Muscle of leg (tissue), 11 donors: Measurements from ENCODE around the gene GSKIP. TPM values are rescaled to one million over a fixed set of nuclear protein-coding genes. Genes with fewer than 3 reads are reported as not detected.

ENCODE experiments used
- DNase-seq: peaks from one replicate; pipeline ENCODE4 v3.0.0; 2013
- H3K27ac ChIP-seq: one replicate; pipeline ENCODE4 v1.5.1; 2013; ENCODE audit warnings: mild to moderate bottlenecking, low read length, control low read depth
- H3K27me3 ChIP-seq: one replicate; pipeline ENCODE4 v1.6.1; 2013; ENCODE audit warnings: low read length; ENCODE audit not compliant: control insufficient read depth, insufficient read depth
- H3K36me3 ChIP-seq: one replicate; pipeline ENCODE4 v1.6.1; 2013; ENCODE audit warnings: low read length; ENCODE audit not compliant: control insufficient read depth, insufficient read depth
- H3K4me1 ChIP-seq: one replicate; pipeline ENCODE4 v1.6.1; 2013; ENCODE audit warnings: low read length; ENCODE audit not compliant: control insufficient read depth, insufficient read depth
- H3K4me3 ChIP-seq: one replicate; pipeline ENCODE4 v1.5.1; 2013; ENCODE audit warnings: low read length, control low read depth
- H3K9me3 ChIP-seq: replicated peaks from 2 replicates; pipeline ENCODE4 v1.6.1; 2013; ENCODE audit warnings: low read depth, low read length; ENCODE audit not compliant: control insufficient read depth
- WGBS: methylation state at CpG from one replicate; pipeline ENCODE4 v1.1.5; 2013; ENCODE audit warnings: missing lambda C conversion rate; ENCODE audit not compliant: insufficient coverage; 5-methylcytosine and 5-hydroxymethylcytosine counted together
- polyA plus RNA-seq, 8 donors: library from polyadenylated mRNA; unstranded; fragments of 120-200 nt; gene quantifications; one replicate each; pipeline versions ENCODE4 v1.2.1 to v1.2.3, GENCODE V29; 2013; ENCODE audit warnings: inconsistent platforms in 1 of 8, low replicate concordance in 1 of 8; ENCODE audit not compliant: insufficient read length in 8 of 8, insufficient read depth in 1 of 8
- total RNA-seq: library from RNA; stranded (reverse); fragments of 120-200 nt; gene quantifications from one replicate; pipeline ENCODE4 v1.2.4, GENCODE V29; 2013

Gene GSKIP
- total and polyA plus RNA-seq, 9 donors = 11.3 to 18.4 (median 15.8) TPM

DNA sequence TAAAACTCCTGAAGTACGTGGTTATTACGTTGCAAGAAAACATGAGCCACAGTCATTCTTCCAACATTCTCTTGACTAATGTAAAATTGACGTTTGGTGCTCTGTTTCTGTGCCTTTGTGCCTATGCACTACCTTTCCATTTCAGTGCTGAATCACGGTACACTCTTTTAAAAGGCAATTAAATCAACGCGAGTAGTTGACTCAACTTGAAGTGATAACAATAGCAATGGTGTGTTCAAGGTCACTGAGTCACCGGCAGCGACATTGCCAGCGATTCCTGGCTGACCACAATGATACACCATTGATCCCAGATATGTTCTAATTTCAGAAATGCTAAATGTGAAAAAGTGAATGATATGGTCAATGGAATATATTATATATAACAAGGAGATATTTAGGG lies 46.4 kb downstream of the GSKIP start:
- WGBS = 79% methylated on average over 3 of the region's 9 CpGs
- Histone ChIP-seq H3K36me3 (no peaks in the 10 kb centered on the region), H3K9me3 (no peaks in the 10 kb centered on the region), H3K27me3 (no peaks in the 10 kb centered on the region), H3K4me1 (no peaks in the 10 kb centered on the region), H3K4me3 (no peak overlapping the region), H3K27ac (no peak overlapping the region)
- no peak for DNase-seq

DNA sequence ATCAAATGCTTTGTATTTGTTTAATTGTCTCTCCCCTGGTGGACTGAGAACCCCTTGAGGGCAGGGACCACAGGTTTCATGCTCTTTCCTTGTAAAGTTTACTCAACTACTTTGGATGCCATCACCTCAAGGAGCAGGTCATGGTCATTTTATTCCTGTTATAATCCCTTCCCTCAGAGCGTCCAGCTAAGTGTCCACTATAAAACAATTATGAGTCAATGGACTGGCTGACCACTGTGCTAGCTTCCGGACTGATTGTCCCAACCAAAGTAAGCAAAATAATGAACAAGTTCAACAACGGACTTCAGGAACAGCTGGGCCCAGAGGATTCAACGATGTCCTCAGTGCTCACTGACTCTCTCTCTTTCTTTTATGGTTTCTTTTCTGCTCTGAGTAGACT lies 46.8 kb downstream of the GSKIP start:
- 68% methylated on average over 3 of the region's 4 CpGs for WGBS
- Histone ChIP-seq H3K27me3 (no peaks in the 10 kb centered on the region), H3K4me1 (no peaks in the 10 kb centered on the region), H3K27ac (no peak overlapping the region), H3K4me3 (no peak overlapping the region), H3K9me3 (no peaks in the 10 kb centered on the region), H3K36me3 (no peaks in the 10 kb centered on the region)
- no peak for DNase-seq

DNA sequence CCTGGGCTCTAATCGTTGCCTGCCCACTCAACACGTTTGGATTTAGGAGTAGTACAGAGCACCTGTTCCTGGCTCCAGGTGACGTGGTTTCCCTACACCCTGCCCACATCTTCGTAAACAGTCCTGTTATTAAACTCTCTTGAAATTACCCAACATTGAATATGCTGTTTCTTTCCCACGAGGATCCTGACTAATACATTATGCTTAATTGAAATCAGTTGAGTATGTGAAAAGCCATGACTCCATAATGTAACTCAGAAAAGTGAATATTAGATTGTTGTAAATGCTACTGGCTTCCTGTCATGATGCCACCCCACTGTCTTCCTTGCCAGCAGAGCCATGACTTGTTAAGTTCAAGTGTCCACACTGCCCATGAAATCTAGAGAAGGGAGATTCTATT lies 50.2 kb downstream of the GSKIP start:
- H3K27me3 ChIP-seq = no peaks in the 10 kb centered on the region

DNA sequence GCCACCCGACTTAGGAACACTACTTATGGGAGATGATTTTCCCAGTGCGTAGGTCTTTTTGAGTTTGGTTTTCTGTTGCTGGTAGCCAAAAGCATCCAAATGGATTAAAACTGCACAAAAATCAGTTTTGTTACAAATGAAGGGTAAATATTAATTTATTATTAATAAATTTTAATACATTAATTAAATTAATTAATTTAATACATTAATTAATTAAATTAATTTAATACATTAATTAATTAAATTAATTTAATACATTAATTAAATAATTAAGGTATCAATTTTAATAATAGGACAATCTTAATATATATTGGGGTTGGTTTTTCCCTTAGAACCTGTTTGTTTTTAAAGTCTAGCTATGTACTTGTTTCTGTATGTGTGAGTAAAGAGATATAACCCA lies 52.2 kb downstream of the GSKIP start:
- Histone ChIP-seq H3K27me3 (no peaks in the 10 kb centered on the region), H3K27ac (no peak overlapping the region), H3K4me3 (no peak overlapping the region), H3K36me3 (no peaks in the 10 kb centered on the region), H3K9me3 (no peaks in the 10 kb centered on the region), H3K4me1 (no peaks in the 10 kb centered on the region)
- no CpG with 5 or more reads among the region's 2 CpGs for WGBS
- DNase-seq = no peak

More for the DNA sequence above, 50.2 kb downstream of the GSKIP start:
- no peak overlapping the region for H3K27ac ChIP-seq
- no peak overlapping the region for H3K4me3 ChIP-seq
- H3K9me3 ChIP-seq = no peaks in the 10 kb centered on the region
- 61% methylated on average over 3 of the region's 5 CpGs for WGBS
- no peaks in the 10 kb centered on the region for H3K36me3 ChIP-seq
- no peak for DNase-seq
- H3K4me1 ChIP-seq = no peaks in the 10 kb centered on the region

DNA sequence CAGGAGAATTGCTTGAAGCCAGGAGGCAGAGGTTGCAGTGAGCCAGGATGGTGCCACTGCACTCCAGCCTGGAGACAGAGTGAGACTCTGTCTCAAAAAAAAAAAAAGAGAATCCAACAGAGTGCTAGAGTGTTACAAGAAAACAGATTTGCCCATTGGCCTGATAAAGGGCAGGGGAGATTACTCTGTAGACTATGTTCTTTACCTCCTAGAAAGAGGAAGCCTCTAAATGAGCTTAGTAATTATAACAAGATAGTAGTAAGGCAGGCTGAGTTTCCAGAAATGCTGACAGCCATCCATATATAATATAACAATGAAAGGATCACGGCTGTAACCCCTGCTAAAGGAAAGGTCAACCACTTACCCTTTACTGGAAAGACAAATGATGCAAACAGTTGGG lies 53.0 kb downstream of the GSKIP start:
- Histone ChIP-seq H3K27me3 (no peaks in the 10 kb centered on the region), H3K4me1 (no peaks in the 10 kb centered on the region), H3K27ac (no peak overlapping the region), H3K4me3 (no peak overlapping the region), H3K36me3 (no peaks in the 10 kb centered on the region), H3K9me3 (no peaks in the 10 kb centered on the region)
- DNase-seq = no peak
- no CpG with 5 or more reads among the region's 1 CpG for WGBS

DNA sequence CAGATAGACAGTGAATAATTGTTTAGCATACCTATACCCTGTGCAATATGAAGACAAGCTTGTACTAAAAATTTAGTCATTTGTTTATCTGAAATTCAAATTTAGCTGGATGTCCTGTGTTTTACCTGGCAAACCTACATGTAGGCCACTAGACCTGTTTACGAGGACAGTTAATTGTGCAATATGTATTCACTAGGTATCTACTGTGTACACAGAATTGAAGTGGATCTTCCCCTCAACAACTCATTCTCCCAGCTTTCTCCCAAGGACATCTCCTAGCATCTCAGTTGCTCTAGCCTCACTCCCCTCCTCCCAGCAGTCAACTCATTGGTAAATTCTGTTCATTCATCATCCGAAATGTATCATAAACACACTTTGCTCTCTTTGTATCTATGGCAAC lies 53.9 kb downstream of the GSKIP start:
- Histone ChIP-seq H3K36me3 (no peaks in the 10 kb centered on the region), H3K4me3 (no peak overlapping the region), H3K27me3 (no peaks in the 10 kb centered on the region), H3K4me1 (no peaks in the 10 kb centered on the region), H3K9me3 (no peaks in the 10 kb centered on the region), H3K27ac (no peak overlapping the region)
- DNase-seq = no peak
- 70% methylated on average over 1 of the region's 2 CpGs for WGBS

DNA sequence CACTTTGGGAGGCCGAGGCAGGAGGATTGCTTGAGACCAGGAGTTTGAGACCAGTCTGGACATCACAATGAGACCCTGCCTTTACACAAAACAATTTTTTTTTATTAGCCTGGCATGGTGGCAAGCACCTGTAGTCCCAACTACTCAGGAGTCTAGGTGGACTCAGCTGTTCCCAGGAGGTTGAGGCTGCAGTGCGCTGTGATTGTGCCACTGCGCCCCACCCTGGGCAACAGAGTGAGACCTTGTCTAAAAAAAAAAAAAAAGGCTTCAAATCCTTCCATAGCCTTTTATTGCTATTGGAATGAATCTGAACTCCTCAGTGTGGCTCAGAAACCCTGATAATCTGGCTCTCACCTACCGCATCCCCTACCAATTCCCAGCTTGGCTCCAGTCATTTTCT lies 54.7 kb downstream of the GSKIP start:
- no peak overlapping the region for H3K27ac ChIP-seq
- WGBS = no CpG with 5 or more reads among the region's 4 CpGs
- H3K36me3 ChIP-seq = no peaks in the 10 kb centered on the region
- no peaks in the 10 kb centered on the region for H3K27me3 ChIP-seq
- no peaks in the 10 kb centered on the region for H3K9me3 ChIP-seq
- H3K4me1 ChIP-seq = no peaks in the 10 kb centered on the region
- H3K4me3 ChIP-seq = no peak overlapping the region
- no peak for DNase-seq

DNA sequence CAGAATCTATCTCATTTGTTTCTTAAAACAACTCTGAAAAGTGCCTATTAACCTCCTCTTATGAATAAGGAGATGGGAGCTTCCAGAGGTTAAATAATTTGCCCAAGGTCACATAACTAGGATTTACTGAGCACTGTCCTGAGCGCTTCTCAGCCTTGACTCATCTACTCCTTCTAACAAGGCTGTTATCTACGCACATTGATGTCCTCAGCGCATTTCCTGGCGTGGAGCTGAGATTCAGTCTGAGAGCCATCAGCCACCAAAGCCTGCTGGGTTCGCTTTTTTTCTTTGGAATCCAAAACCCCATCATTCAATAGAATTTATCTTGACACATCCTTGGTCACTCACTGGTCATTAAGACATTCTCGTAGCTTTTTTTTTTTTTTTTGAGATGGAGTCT lies 57.9 kb downstream of the GSKIP start:
- no peaks in the 10 kb centered on the region for H3K9me3 ChIP-seq
- no peak overlapping the region for H3K27ac ChIP-seq
- DNase-seq = no peak
- H3K4me1 ChIP-seq = peaks cover 3% of the 10 kb centered on the region
- H3K4me3 ChIP-seq = no peak overlapping the region
- WGBS = 84% methylated on average over 4 of the region's 6 CpGs
- peaks cover 6% of the 10 kb centered on the region for H3K27me3 ChIP-seq
- no peaks in the 10 kb centered on the region for H3K36me3 ChIP-seq

DNA sequence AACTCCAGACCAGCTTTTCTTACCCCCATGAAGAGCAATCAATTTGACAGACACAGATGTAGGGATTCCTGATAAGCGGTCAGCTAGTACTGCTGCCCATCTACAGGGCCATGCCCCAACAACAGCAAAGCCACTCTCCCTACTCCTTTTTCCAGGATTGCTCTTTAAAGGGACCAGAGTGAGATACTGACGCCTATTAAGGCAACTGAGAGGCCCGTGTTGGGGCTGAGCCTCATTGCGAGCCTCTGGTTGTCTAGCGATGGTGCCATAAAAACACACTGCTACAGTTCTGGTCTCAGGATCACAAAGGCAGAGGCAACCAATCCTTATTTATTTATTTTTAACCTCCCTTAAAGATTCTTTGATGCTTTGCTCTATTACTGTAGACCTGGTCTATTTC lies 59.7 kb downstream of the GSKIP start:
- no peak for DNase-seq
- no peaks in the 10 kb centered on the region for H3K36me3 ChIP-seq
- peaks cover 3% of the 10 kb centered on the region for H3K4me1 ChIP-seq
- peaks cover 6% of the 10 kb centered on the region for H3K27me3 ChIP-seq
- no peak overlapping the region for H3K4me3 ChIP-seq
- WGBS = 59% methylated on average over 4 of the region's 5 CpGs
- no peak overlapping the region for H3K27ac ChIP-seq
- no peaks in the 10 kb centered on the region for H3K9me3 ChIP-seq

DNA sequence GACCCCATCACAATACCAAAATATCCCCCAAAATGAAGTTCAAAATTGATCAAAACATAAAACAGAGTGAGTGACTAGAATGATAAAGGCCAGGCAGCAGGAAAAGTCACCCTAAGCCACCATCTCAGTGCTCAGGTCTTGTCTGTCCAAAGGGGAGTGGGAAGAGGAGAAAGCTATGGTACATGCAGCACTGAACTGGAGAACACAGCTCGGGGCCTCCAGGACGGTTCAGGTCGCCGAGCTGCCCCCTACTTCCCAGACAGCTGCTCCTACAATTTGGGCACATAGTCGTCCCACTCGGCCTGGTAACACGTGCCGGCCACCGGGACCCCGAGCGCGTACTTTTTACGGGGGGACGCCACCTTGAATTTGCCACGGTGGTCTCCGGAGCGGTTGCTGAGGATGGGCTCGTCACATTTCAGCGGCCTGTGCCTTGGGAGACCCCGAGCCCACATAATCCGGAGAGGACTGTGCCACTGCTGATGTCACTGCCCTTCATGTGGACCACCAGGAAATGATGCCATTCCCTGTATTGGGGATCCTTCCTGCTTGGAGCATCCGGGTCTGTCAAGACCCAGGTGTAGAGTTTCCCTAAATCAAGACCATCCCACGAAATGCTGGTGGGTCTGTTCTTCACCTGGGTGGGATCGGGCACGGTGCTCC lies 60.3 kb downstream of the GSKIP start:
- Histone ChIP-seq H3K36me3 (no peaks in the 10 kb centered on the region), H3K4me3 (peak overlapping the region; percentile 28), H3K4me1 (peaks cover 3% of the 10 kb centered on the region), H3K27me3 (peaks cover 6% of the 10 kb centered on the region), H3K9me3 (no peaks in the 10 kb centered on the region), H3K27ac (no peak overlapping the region)
- WGBS = 42% methylated on average over 20 of the region's 25 CpGs
- DNase-seq = no peak
